GM19468 (cell line): ENCODE measurements around the gene CD59.

Source experiments
- ATAC-seq: cut with Tn5 transposase; IDR thresholded peaks from one replicate; pipeline ENCODE4 v1.9.1; 2021; ENCODE audit warnings: mild to moderate bottlenecking, moderate library complexity, moderate number of reproducible peaks; ENCODE audit not compliant: unreplicated experiment; ENCODE audit errors: extremely low read depth

Gene CD59

GRCh38 chr11:33736148-33736812 is at the start of gene CD59:
CD59 (minus strand) TSS chr11:33736423; CDS start chr11:33722445, 13,978 bp downstream.
- peak; percentile 30 for ATAC-seq

DNA sequence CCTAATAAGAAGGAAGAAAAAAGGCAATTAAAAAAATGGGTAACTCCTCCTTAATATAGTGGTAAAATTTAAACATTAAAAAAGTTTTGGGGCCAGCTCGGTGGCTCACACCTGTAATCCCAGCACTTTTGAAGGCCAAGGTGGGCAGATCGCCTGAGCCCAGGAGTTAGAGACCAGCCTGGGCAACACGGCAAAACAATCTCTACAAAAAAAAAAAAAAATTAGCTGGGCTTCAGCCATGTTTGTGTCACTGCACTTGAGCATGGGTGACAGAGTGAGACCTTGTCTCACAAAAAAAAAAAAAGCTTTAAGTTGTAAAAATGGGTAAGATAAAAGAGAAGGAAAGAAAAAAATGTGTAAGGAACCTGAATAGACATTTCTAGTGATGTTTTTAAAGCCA is 49.4 kb upstream of the CD59 start:
- ATAC-seq: no peak

GRCh38 chr11:33779849-33780528 is 43.8 kb upstream of the CD59 start:
- ATAC-seq: no peak

- no peak for ATAC-seq
These were observed 42.5 kb upstream of the CD59 start for GRCh38 chr11:33778675-33779074.

GRCh38 chr11:33777906-33778305 is 41.7 kb upstream of the CD59 start:
- no peak for ATAC-seq

GRCh38 chr11:33775832-33776470 is 39.7 kb upstream of the CD59 start:
- peak; percentile 25 for ATAC-seq

DNA sequence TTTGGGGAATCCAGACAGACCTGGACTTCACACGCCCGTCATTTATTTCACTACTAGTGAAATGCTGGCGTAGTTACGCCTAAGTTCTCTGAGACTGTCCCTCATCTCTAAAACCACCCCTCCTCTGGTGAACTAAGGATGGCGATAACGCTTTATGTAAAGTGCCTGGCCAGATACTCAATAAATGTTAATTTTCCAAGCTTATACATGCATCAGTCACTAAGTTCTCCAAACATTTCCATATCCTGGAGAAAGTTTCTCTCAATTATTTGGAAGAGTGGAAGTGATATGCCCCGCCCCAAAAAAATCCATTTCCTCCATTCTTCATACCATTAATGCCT is 39.2 kb upstream of the CD59 start:
- ATAC-seq: no peak

- ATAC-seq: no peak
These were observed 38.7 kb upstream of the CD59 start for GRCh38 chr11:33774736-33775466.

DNA sequence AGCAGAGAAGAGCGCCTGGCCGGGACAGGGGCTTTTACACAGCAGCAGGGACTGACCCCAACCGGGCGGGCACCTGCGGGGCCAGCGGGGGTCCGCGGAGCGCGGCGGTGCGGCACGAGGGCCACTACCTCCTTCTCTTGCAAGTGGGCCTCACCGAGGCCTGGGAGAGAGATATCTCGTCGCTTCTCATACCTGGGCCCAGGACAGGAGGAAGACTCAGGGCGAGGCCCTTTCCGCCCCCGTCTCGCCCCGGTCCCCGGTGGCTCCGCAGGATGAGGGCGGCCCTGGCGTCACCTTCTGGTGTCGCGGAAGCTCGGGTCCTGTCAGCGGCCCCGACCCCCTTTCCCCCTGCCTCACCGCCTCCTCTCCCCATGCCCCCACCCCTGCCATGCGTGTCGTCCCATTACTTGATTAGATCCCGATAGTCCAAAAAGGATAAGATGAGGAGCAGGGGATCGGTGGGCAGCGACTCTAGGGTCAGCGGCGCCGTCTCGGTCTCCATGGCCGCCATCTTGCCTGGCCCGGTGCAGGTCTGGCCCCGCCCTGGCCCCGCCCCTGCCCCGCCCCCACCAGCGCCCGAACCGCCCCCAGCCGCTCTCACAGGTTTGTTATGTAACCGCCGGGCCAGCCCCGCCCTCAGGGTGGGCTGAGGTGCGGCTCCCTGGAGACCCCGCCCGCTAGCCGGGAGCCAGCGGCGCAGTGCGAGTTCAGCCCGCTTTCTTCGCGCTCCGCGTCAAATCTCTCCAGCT is 37.9 kb upstream of the CD59 start, which contains the start of gene FBXO3:
Gene FBXO3, minus strand, starts transcription at position 534 of the 749 bp plus-strand sequence. Its CDS starts 23 bp downstream, at position 511.
- peak; percentile 55 for ATAC-seq

- ATAC-seq: no peak
These were observed 37.3 kb upstream of the CD59 start for GRCh38 chr11:33773404-33773986.

- no peak for ATAC-seq
These were observed 36.6 kb upstream of the CD59 start for GRCh38 chr11:33772870-33773269.

DNA sequence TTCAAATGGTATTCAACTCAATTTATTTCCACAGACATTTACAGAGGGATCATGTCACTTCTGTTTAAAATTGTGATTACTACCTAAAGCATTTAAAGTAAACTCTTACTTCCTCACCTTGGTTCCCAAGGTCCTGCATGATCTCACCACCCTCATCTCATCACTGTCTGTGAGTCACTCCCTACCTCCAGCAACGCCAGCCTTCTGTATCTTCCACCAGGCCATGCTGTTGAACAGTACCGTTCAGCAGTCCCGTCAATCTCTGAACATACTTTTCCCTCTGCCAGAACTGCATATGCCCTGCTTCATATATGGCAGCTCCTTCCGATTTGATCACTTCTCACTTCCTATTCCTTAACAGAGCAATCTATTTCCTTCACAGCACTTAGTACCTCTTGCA is 36.1 kb upstream of the CD59 start:
- no peak for ATAC-seq

DNA sequence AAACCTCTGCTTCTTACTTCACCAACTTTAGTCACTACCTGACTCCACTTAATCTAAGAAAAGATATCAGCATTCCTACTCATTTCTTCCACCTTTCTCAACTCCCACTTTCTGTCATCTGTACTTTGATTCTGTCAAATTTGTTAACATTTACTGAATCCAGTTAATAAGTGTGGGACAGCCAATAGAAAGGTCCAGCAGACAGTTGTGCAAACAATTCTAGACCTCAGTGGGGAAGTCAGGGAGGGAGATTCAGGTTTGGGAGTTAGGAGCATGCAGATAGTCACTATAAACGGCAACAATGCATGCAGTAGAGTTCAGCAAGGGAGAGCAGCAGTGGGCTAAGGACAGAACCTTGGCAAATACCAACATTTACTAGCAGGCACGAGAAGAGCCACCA is 34.0 kb upstream of the CD59 start:
- ATAC-seq: no peak

DNA sequence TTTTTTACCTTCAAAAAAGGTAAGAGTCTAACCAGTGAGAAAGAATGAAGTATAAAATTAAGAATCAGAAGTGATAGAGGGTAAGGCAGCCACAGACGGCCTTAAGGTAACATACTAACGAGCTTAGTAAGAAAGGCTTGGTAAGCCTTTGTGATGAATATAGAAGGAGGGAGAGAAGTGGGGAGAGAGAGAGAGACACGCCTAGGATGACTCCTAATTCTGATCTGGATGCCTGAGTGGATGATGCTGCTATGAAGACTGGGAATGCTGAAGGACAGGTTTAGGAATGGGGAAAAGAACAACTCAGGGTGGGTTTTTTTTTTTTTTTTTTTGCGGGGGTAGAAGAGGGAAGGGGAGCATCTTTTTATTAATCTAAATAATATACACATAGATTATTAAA is 33.3 kb upstream of the CD59 start:
- ATAC-seq: no peak

- no peak for ATAC-seq
These were observed 31.4 kb upstream of the CD59 start for GRCh38 chr11:33767624-33768023.

GRCh38 chr11:33766085-33766484 is 29.9 kb upstream of the CD59 start:
- no peak for ATAC-seq

GRCh38 chr11:33761471-33761870 is 25.2 kb upstream of the CD59 start:
- no peak for ATAC-seq

DNA sequence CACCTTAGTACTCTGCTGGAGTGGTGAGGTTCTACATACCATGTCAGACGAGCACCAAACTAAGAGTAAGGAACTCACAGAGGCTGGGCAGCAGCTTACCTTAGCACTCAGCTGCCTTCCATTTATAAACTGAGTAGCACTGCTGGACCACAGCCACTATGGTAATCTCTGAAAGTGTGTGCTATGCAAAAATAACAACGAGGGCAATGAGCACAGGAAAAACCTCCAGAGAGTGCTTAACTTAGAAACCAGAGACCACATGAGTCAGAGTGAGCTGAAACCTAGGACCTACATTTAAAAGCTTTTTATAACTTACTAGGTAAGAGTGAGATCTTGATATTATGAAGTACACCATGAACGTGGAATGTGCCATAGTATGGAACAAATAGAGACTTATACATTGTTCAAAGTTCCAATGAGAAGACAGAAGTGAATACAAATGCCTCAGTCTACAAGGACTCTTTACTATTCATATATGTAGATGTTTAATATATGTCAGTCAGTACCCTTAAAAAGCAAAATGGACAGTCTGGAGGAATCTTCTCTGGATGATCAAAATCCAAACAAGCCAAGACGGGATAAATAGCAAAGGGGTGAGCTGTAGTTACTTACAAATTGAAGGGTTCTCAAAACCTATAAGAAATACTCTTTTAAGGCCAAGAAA is 17.2 kb upstream of the CD59 start:
- ATAC-seq: peak; percentile 55

DNA sequence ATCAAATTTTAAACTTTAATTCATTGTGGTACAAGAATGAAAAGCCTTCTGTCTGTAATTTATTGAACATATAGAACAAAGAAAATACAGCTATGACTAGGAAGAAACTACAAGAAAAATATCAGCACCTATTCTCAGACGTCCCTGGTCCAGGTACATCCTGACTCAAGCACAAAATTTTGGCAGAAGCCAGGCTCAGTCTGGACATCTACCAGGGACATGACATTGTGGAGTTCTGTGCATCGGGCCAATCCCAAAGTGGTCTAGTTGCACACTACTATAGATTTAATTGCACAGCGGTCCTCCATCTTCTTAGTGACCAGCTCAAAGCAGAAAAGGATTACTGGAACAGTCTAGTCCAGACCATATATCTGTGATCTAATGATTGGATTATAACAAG is 15.7 kb upstream of the CD59 start:
- ATAC-seq: no peak
